ENCODE data around the gene ANXA5.

The ANXA5 gene

DNA sequence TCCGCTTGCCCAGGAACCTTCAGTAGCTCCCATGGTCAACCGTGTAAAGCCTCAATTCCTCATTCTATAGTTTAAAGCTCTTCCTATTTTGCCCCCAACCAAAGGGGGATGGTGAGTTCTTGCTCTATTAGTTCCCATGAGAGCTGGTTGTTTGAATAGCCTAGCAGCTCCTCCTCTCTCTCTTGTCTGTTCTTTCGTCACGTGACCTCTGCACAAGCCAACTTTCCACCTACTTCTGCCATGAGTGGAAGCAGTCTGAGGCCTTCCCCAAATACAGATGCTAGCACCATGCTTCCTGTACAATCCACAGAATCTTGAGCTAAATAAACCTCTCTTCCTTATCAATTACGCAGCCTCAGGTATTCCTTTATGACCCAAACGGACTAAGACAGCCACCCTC lies 42.8 kb downstream of the ANXA5 start:
- TF ChIP-seq RAD21 (IDR thresholded peaks at IDR 0.05; ENCODE audit: low read depth) (no peak), TEAD4 (IDR thresholded peaks at IDR 0.05) (no peak), CEBPB (IDR thresholded peaks at IDR 0.05) (no peak), CREB1 (IDR thresholded peaks at IDR 0.05; ENCODE audit: low read depth) (no peak), TCF12 (IDR thresholded peaks at IDR 0.05; ENCODE audit: low read depth) (no peak), FOXM1 (IDR thresholded peaks at IDR 0.05; ENCODE audit: borderline replicate concordance, low read depth) (no peak), TAF1 (IDR thresholded peaks at IDR 0.05; ENCODE audit: low read depth) (no peak), NFIC (IDR thresholded peaks at IDR 0.05) (no peak), EP300 (IDR thresholded peaks at IDR 0.05; ENCODE audit: borderline replicate concordance) (no peak), YY1 (IDR thresholded peaks at IDR 0.05; ENCODE audit: low read depth) (no peak), ZBTB7A (IDR thresholded peaks at IDR 0.05; ENCODE audit: low read depth) (no peak), EGR1 (IDR thresholded peaks at IDR 0.05) (no peak)
- TF ChIP-seq, protein P1, sequence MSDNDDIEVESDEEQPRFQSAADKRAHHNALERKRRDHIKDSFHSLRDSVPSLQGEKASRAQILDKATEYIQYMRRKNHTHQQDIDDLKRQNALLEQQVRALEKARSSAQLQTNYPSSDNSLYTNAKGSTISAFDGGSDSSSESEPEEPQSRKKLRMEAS (IDR thresholded peaks at IDR 0.05), result no peak
- TF ChIP-seq, protein P2, sequence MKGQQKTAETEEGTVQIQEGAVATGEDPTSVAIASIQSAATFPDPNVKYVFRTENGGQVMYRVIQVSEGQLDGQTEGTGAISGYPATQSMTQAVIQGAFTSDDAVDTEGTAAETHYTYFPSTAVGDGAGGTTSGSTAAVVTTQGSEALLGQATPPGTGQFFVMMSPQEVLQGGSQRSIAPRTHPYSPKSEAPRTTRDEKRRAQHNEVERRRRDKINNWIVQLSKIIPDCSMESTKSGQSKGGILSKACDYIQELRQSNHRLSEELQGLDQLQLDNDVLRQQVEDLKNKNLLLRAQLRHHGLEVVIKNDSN (IDR thresholded peaks at IDR 0.05), result no peak
- TF ChIP-seq, protein P3, sequence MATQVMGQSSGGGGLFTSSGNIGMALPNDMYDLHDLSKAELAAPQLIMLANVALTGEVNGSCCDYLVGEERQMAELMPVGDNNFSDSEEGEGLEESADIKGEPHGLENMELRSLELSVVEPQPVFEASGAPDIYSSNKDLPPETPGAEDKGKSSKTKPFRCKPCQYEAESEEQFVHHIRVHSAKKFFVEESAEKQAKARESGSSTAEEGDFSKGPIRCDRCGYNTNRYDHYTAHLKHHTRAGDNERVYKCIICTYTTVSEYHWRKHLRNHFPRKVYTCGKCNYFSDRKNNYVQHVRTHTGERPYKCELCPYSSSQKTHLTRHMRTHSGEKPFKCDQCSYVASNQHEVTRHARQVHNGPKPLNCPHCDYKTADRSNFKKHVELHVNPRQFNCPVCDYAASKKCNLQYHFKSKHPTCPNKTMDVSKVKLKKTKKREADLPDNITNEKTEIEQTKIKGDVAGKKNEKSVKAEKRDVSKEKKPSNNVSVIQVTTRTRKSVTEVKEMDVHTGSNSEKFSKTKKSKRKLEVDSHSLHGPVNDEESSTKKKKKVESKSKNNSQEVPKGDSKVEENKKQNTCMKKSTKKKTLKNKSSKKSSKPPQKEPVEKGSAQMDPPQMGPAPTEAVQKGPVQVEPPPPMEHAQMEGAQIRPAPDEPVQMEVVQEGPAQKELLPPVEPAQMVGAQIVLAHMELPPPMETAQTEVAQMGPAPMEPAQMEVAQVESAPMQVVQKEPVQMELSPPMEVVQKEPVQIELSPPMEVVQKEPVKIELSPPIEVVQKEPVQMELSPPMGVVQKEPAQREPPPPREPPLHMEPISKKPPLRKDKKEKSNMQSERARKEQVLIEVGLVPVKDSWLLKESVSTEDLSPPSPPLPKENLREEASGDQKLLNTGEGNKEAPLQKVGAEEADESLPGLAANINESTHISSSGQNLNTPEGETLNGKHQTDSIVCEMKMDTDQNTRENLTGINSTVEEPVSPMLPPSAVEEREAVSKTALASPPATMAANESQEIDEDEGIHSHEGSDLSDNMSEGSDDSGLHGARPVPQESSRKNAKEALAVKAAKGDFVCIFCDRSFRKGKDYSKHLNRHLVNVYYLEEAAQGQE (IDR thresholded peaks at IDR 0.05; ENCODE audit: low read depth), result no peak

DNA sequence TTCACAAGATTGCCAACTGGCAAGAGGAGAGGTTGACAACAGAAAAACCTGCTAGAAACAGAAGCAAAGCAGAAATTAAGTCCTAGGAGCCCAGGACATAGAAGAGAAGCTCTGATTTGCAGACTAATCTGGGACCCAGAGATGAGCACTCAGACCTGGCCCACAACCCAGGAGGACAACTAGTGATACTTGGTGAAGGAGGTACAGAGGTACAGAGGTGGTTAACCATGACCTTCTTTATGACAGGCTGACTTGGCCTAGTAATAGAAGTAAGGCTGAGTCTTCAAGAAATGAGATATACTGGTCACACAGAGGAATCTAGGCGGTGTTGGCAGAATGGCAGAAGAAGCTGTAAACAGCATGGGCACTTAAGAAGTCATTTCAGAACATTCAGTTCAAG lies 43.6 kb downstream of the ANXA5 start:
- no peak for TF ChIP-seq TEAD4 (IDR thresholded peaks at IDR 0.05)

DNA sequence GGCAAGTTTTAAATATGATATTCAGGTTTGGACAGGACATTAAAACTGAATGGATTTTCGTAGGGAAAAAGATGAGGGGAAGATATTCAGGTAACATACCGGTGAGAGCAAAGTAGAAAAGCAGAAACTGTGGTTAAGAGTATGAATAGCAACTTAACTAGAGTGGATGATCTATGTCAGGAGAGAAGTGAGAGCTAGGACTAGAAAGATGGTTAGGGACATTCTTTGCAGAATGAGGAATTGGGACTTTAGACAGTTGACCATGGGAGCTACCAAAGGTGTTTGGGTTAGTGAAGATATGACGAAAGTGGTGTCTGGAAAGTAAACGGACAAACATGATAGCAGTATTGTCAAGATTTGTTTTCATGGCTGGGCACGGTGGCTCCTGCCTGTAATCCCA lies 45.2 kb downstream of the ANXA5 start:
- TF ChIP-seq TCF12 (IDR thresholded peaks at IDR 0.05; ENCODE audit: low read depth) (no peak), RAD21 (IDR thresholded peaks at IDR 0.05; ENCODE audit: low read depth) (no peak), CREB1 (IDR thresholded peaks at IDR 0.05; ENCODE audit: low read depth) (no peak), TAF1 (IDR thresholded peaks at IDR 0.05; ENCODE audit: low read depth) (no peak), EGR1 (IDR thresholded peaks at IDR 0.05) (no peak), EP300 (IDR thresholded peaks at IDR 0.05; ENCODE audit: borderline replicate concordance) (no peak), FOXM1 (IDR thresholded peaks at IDR 0.05; ENCODE audit: borderline replicate concordance, low read depth) (no peak), TEAD4 (IDR thresholded peaks at IDR 0.05) (no peak), NFIC (IDR thresholded peaks at IDR 0.05) (no peak), YY1 (IDR thresholded peaks at IDR 0.05; ENCODE audit: low read depth) (no peak), ZBTB7A (IDR thresholded peaks at IDR 0.05; ENCODE audit: low read depth) (no peak)
- TF ChIP-seq, protein P3 (IDR thresholded peaks at IDR 0.05; ENCODE audit: low read depth), result no peak
- TF ChIP-seq, protein P2 (IDR thresholded peaks at IDR 0.05), result no peak
- TF ChIP-seq, protein P1 (IDR thresholded peaks at IDR 0.05), result no peak

DNA sequence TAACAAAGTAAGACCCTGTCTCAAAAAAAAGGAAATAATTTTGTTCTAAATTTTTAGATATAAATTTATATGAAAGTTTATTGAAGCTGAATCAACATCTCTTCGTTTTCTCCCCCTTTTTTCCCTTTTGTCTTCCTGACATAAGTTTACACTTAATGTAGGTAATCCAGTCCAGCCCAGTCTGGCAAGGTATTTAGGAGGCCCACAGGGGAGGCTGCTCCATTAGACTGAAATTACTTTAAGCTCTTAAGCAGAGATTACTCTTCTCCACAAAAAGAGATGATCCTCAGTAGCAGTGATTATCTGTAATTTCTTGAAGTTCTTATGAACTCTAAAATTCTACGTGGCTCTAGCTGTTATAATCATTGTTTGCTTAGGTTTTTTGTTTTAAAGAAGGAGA lies 46.0 kb downstream of the ANXA5 start:
- TF ChIP-seq FOXM1 (IDR thresholded peaks at IDR 0.05; ENCODE audit: borderline replicate concordance, low read depth) (no peak), YY1 (IDR thresholded peaks at IDR 0.05; ENCODE audit: low read depth) (no peak), EGR1 (IDR thresholded peaks at IDR 0.05) (no peak)
- TF ChIP-seq, protein P1 (IDR thresholded peaks at IDR 0.05), result no peak

DNA sequence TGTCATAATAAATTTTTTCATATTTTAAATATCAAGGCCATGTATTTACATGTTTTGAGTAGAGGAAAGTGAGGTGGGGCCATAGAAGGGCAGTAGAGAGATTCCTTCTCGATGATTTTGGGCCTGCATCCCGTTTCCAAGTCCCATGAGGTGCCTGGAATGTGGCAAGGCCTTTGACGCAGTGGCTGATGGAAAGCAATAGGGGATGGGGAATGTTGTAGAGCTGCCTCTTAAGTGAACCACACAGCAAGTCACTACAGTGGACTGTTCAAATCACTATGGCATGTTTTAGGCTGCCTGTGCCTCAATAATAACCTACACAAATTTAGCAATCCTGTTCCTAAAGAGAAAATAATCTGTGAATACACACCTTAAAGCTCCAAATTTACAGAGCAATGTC lies 48.3 kb downstream of the ANXA5 start:
- no peak for TF ChIP-seq NFIC (IDR thresholded peaks at IDR 0.05)
- TF ChIP-seq TAF1 (IDR thresholded peaks at IDR 0.05; ENCODE audit: low read depth), result no peak
- TF ChIP-seq, protein P1 (IDR thresholded peaks at IDR 0.05), result no peak

DNA sequence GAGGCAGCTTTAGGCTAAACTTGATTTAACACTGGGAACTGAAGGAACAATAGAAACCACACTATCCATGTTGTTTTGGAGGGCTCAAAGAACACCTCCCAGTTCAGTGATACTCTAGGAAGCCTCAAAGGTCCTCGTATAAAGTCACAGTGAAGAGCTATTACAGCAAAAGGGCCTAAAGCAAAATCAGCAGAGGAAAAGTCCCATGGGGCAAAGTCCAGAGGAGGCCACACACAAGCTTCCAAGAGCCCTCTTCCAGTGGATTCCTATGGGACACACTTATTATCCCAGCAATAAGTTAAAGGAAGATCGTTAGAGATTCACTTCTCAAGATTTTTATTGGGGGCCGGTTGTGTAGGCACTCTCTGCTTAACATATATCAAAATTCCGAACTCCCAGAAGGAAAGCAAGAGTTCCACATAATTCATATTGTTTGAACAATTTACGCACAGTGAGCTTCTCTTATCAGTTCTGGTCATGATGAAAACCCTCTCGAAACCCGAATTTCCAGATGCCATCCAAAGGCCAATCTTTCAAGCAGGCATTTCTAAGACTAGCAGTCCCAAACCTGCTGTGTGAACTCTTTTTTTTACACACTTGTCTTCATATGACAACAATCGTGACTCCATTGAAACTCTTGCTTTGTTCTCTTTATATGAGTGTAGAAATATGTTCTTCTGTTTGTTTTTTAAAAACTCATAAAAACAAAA lies 53.7 kb downstream of the ANXA5 start:
- TF ChIP-seq, protein P1 (IDR thresholded peaks at IDR 0.05), result no peak
- TF ChIP-seq YY1 (IDR thresholded peaks at IDR 0.05; ENCODE audit: low read depth) (no peak), ZBTB7A (IDR thresholded peaks at IDR 0.05; ENCODE audit: low read depth) (no peak), TCF12 (IDR thresholded peaks at IDR 0.05; ENCODE audit: low read depth) (no peak), TAF1 (IDR thresholded peaks at IDR 0.05; ENCODE audit: low read depth) (no peak), CEBPB (IDR thresholded peaks at IDR 0.05) (no peak), EP300 (IDR thresholded peaks at IDR 0.05; ENCODE audit: borderline replicate concordance) (no peak), CREB1 (IDR thresholded peaks at IDR 0.05; ENCODE audit: low read depth) (no peak), TEAD4 (IDR thresholded peaks at IDR 0.05) (no peak), RAD21 (IDR thresholded peaks at IDR 0.05; ENCODE audit: low read depth) (no peak), EGR1 (IDR thresholded peaks at IDR 0.05) (no peak), FOXM1 (IDR thresholded peaks at IDR 0.05; ENCODE audit: borderline replicate concordance, low read depth) (no peak), NFIC (IDR thresholded peaks at IDR 0.05) (no peak)
- TF ChIP-seq, protein P3 (IDR thresholded peaks at IDR 0.05; ENCODE audit: low read depth), result no peak
- TF ChIP-seq, protein P2 (IDR thresholded peaks at IDR 0.05), result no peak

All from Ishikawa (cell line).